Activated CD4-positive, alpha-beta T cell treated with anti-CD3 and anti-CD28 coated beads, Interleukin-2, amount 50 U/mL, for 24 hours (primary cell): ENCODE measurements around the gene USP30.

ENCODE experiments used
- DNase-seq, 2 donors: peaks; one replicate each; pipeline ENCODE4 v3.0.0-alpha.2; 2020; ENCODE audit warnings: low read depth in 1 of 2, low spot score in 1 of 2

Gene USP30

DNA sequence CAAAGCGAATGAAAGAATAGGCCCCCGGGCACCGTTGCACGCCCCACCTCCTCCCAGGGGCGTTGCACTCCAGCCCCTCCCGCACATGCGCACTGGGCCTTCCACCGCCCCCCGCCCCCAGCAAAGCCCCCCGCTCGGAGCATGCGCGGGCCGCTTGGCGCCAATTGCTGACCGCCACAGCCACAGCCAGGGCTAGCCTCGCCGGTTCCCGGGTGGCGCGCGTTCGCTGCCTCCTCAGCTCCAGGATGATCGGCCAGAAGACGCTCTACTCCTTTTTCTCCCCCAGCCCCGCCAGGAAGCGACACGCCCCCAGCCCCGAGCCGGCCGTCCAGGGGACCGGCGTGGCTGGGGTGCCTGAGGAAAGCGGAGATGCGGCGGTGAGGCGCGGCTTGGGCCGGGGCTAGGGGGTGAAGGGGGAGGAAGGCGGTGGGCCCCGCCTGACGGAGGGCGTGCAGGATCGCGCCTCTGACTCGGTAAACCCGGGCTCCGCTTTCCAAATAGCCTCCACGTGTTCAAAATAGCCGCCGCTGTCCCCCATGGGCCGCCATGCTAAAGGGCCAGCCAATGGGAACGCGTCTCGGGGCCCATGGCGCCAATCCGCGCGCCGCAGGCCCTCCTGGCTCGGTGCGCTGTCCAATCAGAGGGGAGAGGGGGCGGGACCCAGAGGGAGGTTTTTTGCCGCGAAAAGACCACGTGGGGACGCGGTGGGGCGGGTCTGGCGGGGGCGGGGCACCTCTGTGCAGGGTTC, 45.2 kb downstream of the USP30 start, which contains the start of gene UNG:
Gene UNG (plus strand): TSS at position 163 of the 748 bp plus-strand sequence. CDS start 83 bp downstream, at position 246.
- DNase-seq = peak; percentile 94 to 96

- no peak for DNase-seq
These were observed 45.8 kb downstream of the USP30 start for GRCh38 chr12:109098183-109098604.

GRCh38 chr12:109098651-109099050, 46.3 kb downstream of the USP30 start:
- no peak for DNase-seq

DNA sequence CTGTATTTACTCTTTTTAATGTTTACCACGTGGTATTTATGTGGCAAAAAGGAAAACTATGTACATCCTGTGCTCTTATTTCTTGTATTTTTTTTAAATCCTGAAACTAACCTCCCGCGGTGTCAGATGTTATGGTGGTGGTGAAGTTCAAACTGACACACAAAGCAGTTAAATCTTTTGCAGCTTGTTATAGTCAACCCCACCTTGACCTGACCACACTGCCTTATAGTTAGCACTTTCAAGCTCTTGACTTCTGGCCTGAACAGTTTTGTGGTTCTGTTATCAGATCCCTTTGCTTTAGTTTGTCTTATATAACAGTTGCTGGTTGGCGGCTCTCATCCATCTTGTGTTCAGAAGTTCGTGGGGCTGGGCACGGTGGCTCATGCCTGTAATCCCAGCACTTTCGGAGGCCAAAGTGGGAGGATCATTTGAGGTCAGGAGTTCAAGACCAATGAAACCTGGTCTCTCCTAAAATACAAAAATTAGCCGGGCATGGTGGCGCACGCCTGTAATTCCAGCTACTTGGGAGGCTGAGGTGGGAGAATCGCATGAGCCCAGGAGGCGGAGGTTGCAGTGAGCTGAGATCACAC, 47.1 kb downstream of the USP30 start:
- DNase-seq = no peak

- DNase-seq = no peak
These were observed 48.4 kb downstream of the USP30 start for GRCh38 chr12:109100741-109101140.

DNA sequence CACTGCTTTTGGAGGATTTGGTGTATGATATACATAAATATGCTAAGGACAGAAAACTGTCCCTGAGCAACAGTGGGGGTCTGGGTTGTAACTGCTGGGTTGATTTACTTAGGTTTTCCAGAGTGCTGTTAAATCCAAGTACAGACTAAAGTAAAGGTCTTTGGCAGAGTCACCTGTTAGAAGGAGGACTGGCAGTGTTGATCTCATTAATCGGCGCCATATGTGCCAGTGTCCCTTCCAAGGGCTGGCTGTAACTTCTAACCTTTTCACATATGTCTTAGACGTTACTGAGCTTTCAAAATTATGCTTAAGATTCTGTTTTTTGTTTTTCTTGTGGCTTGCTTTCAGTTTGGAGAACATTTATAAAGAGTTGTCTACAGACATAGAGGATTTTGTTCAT, 50.1 kb downstream of the USP30 start:
- no peak for DNase-seq

GRCh38 chr12:109105176-109105575, 52.8 kb downstream of the USP30 start:
- DNase-seq = no peak

GRCh38 chr12:109109746-109110350, 57.5 kb downstream of the USP30 start:
- no peak for DNase-seq

DNA sequence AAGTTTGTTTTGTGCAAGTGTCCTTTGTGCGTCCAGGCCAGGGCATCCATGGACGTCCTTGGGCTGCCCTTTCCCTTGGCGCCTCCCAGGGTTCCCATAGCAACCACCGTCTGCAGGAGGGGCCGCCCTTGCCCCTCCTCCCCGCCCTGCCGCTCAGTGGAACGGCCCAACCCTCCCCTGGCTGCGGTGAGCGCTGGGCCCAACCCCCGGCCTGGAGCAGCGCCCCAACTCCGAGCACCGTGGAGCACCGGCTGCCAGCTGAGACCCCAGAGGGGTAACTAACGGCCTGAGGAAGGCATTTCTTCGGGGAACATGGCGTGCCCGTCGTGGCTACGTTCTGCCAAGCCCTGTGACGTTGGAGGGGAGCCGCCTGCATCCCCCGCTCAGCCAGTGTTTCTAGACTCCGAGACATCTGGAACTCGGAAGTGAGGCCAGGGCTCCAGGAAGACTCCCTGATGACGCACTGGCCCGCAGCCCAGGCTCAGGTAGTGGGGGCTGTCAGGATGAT, 58.7 kb downstream of the USP30 start:
- DNase-seq = peak; percentile 8 to 32

DNA sequence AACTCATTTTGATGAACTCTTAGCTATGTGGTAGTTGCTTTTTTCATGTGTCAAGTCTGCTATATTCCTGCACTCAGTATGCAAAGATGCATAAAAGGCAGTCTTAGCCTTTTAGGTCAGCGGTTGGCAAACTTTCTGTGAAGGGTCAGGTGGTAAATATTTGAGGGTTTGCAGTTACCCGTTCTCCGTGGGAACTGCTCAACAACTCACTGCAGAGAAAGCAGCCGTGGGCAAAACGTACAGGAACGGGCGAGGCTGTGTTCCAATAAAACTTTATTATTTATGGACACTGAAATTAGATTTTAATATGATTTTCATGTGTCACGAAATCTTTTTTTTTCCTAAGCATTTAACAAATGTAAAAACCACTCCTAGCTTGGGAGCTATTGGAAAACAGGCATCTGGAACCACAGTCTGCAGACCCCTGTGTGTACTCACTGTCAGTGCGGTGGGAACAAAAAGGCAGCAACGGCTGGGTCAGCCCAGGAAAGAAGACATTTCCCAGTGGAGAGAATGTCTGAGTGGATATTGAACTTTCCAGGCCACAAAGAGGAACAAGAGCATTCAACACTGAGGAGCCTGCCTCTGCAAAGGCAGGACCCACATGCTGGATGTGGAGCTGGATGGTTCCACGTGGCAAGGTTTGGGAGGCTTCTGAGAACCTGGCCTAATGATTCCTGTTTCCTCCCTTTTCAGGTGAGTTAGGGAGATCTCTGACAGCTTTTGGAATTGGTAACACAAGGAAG, 60.5 kb downstream of the USP30 start:
- DNase-seq = no peak

GRCh38 chr12:109113661-109114321, 61.4 kb downstream of the USP30 start:
- DNase-seq = no peak

DNA sequence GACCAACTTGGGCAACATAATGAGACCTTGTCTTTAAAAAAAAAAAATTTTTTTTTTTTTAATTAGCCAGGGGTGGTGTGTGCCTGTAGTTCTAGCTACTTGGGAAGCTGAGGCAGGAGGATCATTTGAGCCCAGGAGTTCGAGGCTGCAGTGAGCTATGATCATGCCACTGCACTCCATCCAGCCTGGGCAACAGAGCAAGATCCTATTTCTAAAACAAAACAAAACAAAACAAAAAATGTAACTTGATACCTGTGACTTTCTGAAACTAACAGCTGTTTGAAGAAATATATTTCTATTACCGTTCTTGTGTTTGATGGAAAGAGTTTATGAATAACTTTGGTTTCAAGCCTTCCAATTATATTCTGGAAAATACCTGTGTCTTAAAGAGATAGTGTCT, 62.3 kb downstream of the USP30 start:
- no peak for DNase-seq

DNA sequence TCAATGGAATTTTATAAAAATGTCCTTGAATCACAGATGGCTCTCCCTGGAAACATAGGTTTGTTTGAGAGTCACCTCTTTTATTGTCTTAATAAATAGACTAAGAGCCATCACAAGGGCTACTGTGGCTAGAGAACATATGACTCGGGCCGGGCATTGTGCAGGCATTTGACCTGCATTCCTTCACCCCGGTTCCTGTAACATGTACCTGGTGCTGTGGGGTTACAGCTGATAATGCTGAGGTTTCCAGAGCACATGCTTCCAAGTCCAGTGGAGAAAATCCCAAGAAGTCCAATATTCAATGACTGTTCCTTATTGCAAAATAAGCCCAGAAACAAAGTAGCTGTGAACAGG, 63.0 kb downstream of the USP30 start:
- no peak for DNase-seq

DNA sequence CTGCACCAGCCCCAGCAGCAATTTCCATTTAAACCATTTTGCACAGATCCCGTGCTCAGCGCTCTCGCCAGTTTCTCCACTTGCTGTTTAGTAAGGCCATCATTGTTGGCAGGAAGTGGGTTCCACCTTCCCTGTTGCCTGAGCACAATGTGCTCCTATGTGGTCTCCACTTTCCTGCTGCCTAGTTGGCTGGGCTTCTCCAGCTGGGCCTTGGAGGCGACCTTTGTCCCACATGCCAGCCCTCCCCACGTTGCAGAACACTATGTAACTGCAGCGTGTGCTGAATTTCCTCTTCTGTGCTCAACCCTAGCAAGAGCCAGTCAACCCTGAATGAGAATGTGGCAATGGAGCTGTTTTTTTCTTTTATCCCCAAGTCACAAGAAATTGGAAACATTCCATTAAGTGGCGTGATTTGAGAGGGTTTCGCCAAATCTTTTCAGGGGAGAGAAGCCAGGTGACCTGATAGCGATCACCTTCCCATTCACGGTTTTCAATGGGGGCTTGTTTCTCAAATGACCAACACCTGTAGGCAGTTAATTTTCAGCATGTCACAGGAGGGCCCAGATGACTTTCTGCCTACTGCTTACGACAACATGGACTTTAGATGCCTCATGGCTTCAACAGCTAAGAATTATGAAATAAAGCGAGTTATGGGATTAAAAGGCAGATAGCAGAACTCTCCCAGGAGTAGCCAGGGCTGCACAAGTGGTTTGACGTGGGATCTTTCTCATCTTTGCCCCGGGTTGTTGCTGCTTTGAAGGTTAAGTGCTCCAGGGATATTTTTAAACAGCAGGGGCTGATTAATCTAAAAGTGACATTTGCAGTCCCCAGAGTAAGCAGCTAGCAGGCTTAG, 63.6 kb downstream of the USP30 start, which contains the start of gene ACACB:
Gene ACACB (plus strand): TSS at position 830 of the 853 bp plus-strand sequence. CDS start 22,819 bp downstream, outside the sequence.
- no peak for DNase-seq

- DNase-seq = no peak
These were observed 64.2 kb downstream of the USP30 start for GRCh38 chr12:109116611-109116949.

- DNase-seq = no peak
These were observed 67.7 kb downstream of the USP30 start for GRCh38 chr12:109120095-109120494.

- DNase-seq = no peak
These were observed 68.2 kb downstream of the USP30 start for GRCh38 chr12:109120557-109120956.

DNA sequence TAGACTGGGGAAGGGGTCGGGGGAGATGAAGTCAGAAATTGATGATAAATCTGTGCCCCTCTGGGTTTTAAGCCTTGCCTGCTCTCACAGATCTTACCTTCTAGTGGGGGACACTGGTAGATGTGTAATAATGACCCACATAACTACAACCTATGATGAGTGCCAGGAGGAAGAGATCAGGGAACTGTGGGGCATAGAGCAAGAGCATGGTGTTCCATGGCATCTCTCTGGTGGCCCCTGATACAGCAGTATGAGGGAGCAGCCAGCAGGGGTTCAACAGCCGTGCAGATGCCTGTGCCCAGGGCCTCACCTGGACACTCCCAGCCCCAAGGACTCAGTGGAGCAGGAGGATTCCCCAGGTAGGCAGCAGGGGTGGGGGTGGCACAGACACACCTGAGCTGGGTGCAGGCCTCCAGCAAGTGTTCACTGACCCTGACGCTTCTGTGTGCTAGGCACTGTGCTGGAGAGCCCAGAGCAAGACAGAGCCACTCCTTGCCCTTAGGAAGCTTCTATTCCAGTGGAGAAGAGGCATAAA, 69.0 kb downstream of the USP30 start:
- no peak for DNase-seq

DNA sequence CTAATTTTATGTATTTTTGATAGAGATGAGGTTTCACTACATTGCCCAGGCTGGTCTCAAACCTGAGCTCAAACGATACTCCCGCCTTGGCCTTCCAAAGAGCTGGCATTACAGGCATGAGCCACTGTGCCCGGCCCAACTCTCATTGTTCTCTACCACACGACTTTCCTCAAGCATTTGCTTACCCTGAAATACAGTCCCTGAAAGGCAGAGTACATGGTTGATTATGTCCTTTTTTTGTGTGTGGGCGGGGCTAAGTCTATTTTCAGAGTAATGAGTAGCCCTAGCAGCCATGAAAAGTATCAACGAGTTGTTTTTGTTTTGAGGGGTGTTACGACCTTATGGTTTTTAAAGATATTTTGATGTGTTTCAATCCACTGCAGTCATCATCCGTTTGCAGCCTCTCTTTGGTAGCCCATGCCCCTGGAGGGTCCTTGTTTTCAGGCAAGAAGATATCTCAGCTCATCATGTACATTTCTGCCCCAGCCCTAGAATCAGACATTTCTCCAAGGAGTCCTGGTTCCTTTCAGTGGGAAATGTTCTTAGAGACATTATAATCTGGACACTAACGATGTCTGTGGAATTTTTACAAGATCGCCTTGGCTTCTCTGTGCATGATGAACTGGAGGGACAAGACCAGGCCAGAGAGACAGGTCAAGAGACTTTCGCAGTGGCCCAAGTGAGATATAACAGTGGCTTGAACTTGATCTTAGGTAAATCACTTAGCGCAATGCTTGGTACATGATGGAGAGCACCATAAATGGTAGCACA, 72.7 kb downstream of the USP30 start:
- no peak for DNase-seq
